HG02840 (cell line): Measurements from ENCODE around the gene SUSD4.

Experiments used
- ATAC-seq: cut with Tn5 transposase; IDR thresholded peaks from one replicate; pipeline ENCODE4 v1.9.1; 2021; ENCODE audit warnings: mild to moderate bottlenecking, moderate library complexity, moderate number of reproducible peaks; ENCODE audit not compliant: unreplicated experiment, low FRiP score

SUSD4 gene

GRCh38 chr1:223217781-223218180 lies 146.2 kb downstream of the SUSD4 start:
- no peak for ATAC-seq

GRCh38 chr1:223216531-223217205 lies 147.3 kb downstream of the SUSD4 start:
- ATAC-seq, result no peak

DNA sequence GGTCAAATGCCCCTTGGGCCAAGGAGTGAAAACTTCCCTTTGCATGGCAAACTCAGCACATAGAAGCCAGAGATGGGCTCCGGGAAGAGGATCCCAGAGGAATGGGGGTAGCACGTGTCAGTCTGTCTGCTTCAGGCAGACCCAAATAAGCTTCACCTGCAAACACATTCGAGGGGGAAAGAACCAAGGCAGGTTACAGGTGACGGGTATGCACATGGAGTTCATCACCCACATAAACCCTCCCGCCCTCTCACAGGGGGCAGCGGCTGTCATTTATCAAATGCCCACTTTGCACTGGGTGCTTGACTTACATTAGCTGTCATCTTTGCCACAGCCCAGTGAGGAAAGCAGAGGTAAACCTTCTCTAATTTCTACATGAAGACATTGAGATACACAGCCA lies 147.9 kb downstream of the SUSD4 start:
- no peak for ATAC-seq

DNA sequence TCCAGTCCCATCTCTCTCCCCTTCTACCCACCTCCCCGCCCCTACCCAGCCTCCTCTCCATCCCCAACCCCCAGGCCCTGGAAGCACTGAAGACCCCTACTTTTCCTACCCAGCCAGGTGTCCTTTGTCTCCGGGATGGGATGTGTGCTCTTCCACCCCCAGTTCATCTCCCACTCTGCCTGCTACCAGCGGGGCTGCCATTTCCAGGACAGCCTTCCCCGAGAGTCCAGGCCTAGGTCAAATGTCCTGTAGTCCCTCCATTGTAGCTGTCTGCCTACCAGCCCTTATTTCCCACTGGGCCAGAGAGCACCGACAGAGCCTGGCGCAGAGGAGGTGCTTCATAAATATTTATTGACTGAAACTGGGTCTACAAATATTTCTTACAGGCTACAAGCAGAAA lies 148.9 kb downstream of the SUSD4 start:
- ATAC-seq, result no peak

- no peak for ATAC-seq
These were observed 149.6 kb downstream of the SUSD4 start for GRCh38 chr1:223214261-223214807.

DNA sequence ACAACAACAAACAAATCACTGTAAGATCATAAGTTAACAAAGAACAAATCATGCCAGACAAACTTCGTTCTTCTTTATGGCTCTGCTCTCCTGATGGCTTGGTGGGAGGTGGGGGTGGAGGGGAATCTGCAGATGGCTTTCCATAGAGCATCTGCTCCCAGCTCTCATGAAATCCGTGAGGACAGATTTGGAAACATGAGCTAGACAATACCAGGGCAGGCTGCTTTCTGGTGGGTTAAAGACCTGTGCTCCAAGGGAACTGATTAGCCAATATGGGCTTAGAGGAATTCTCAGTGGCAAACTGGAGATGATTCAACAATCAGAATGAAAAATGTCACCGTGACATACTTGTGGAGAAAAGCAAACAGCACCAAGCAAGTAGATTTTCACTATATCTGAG lies 151.5 kb downstream of the SUSD4 start:
- no peak for ATAC-seq

DNA sequence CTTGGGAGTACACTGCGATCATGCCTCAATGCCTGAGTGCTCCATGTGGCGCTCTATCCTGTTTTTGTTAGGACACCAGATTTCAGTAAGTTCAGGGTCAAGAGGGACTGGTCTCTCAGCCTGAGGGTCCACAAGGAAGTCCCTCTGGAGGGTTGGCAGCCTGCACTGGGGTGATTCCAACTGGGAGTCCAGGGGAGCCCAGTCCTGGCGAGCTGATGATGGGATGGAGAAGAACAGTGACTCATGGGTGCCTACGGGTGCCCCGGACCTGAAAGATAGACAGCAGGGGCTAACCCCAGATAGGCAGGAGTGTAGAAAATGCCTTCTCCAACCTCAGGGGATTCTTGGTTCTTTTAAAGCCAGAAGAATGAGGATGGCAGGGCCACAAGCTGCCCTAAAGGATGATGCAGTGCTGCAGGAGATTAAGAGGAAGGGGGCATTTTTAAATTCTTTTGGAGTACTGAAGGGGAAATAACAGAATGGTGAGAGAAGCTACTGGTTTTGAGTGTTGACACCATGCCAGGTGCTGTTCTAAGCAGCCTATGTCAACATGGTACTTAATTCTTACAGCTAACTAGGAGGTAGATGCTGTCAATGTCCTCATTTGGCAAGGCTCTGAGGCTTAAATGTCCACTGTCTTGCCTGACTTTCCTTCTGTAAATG lies 152.5 kb downstream of the SUSD4 start:
- no peak for ATAC-seq

- ATAC-seq, result no peak
These were observed 153.2 kb downstream of the SUSD4 start for GRCh38 chr1:223210788-223211120.

- ATAC-seq, result no peak
These were observed 153.8 kb downstream of the SUSD4 start for GRCh38 chr1:223209992-223210787.

GRCh38 chr1:223209293-223209898 lies 154.6 kb downstream of the SUSD4 start:
- ATAC-seq, result no peak

DNA sequence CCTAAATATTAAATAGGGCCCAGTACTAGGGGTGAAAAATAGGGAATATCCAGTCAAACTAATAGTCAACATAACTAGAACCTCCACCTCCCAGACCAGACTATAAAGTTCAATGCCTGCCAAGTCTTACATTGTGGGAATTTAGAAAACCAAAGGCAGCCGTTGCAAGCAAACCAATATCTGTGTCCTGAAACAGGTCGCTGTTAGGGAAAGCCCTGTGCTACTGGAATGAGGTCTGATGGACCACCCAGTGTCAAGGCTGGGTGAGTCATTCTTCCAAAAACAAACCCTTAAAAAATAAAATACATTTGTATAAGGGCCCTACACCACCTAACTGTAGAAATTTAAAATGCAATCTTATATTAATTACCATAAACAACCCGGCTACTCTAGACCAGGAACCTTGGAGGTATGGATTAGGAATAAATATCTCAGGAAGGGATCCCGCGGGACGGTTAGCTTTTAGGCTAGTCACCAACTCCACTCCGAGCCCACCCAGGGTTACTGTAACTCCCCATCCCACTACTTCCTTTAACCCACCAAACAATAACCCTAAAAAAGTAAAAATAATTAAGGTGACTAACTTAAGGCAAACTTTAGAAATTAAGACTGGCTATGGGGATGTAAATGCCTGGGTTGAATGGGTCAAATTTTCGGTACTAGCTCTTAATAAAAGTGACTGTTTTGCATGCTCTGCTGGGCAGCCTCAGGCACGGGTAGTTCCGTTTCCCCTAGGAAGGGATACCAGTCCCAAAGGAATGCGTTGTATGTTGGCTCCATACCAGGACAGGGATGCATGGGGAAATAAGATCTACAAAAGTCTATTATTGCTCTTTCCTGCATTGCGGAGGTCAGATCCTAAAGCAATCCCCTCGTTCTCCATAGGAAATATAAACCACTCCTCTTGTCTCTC lies 155.6 kb downstream of the SUSD4 start:
- ATAC-seq, result no peak

DNA sequence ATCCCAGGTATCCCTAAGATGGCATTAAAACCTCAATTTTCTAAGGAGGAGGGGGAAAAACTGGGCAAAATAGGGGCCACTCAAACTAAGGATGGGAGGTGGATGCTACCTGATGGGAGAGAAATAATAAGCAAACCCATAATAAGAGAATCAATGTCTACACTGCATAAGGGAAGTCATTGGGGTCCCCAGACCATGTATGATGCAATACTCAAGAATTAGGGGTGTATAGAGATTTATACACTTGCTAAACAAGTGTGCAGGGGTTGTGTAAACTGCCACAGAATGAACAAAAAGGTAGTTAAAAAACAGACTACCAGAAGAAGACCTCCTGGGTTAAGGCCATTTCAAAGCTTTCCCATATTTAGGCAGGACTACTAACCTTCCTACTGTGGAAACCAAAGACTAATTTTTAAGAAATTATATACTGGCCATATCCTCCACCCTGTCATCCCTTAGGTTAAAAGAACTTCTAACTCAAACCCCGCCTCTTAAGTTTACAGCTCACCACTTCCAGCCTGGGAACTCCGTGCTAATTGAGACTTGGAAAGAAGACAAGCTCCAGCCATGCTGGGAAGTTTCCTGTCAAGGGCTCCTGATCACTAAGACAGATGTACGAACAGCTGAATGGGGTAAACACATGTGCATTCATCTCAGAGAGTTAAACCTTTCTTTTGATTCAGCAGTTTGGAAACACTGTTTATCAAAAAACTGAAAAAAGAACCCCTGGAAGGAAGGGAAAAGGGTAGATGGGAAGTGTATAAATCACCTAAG lies 156.5 kb downstream of the SUSD4 start:
- ATAC-seq, result no peak

DNA sequence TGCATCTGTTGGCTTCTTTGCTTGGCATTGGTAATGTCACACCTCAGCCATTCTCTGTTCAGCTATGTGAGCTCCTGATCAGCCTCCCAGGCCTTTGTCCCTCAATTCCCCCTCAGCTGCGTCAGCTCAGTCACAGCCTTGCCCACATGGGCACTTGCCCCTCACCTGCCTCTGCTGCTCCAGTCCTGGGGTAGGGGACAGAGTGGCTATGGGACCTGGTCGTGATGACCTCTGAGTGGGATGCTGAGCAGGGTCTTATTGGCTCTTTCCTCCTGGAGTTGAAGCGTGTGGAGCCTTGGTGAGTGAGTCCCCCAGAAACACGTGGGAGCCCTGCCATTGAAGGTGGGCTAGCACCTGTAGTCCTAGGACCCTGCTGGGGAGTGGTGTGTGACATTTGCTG lies 159.6 kb downstream of the SUSD4 start:
- no peak for ATAC-seq

DNA sequence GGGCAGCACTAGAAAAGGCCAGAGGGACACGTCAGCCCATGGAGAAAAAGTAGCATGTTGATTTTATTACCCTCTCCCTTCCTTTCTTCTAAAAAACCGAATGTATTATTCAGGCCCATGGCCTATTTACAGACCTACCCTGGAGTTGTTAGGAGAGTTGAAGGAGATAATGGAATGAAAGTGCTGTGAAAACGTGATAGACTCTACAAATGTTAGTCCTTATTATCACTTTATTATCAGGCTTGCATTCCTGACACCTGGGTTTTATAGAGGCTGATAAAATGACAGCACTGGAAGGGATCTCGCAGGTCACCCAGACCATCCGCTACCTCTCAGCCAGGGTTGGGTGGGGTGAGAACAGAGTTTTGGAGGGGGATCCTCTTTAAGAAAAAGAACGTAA lies 160.3 kb downstream of the SUSD4 start:
- ATAC-seq, result no peak

DNA sequence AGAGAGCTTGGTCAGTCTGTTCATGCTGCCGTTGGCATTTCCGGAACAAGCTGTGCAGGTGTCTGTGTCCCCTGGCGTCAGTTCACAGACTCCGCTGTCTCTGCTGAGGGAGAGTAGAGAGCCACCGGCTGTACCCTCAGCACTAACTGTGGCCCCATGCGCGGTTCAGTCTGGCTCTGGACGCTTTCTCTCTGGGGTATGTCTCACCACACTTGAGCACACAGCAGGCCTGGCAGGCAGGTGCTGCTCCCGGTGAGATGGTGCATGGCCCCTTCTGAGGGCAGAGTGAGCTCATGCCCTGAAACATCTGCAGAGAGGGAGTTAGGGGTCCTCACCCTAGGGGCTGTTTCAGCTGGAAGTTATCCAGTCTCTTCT lies 161.0 kb downstream of the SUSD4 start:
- ATAC-seq, result no peak

GRCh38 chr1:223202376-223203033 lies 161.5 kb downstream of the SUSD4 start:
- no peak for ATAC-seq

- no peak for ATAC-seq
These were observed 162.0 kb downstream of the SUSD4 start for GRCh38 chr1:223201967-223202366.

DNA sequence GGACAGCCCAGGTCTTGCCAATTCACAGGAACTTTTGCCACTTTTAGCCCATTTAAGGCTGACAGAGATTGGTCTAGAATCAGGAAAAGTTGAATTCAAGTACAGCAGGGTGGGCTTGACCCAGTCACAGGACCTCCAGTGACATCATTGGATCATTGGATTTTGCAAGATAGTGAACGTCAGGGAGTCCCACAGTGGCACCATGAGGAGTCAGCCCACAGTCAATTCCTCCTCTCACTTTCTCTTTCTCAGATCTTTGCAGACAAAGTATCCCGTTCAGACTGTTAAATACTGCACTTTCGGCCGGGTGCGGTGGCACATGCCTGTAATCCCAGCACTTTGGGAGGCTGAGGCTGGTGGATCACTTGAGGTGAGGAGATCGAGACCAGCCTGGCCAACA lies 163.1 kb downstream of the SUSD4 start:
- ATAC-seq, result no peak
